ENCODE measurements around the gene FOXP4. TPM values are rescaled to one million over a fixed set of nuclear protein-coding genes. Genes with fewer than 3 reads are reported as not detected.
A peak's percentile ranks its signal among the peaks of the same experiment; 100 is the strongest.

FOXP4 gene
- total RNA-seq (ENCODE audit: low replicate concordance): 2.7 and 6.9 TPM in 2 replicates

- peak; percentile 96 for DNase-seq (ENCODE audit: low spot score)
- peak within 1 kb of the TSS; percentile 97 for H3K4me2 ChIP-seq
- H3K9me3 ChIP-seq (ENCODE audit: low read depth): no peaks in the 10 kb centered on the region
- peaks cover 14% of the 10 kb centered on the region for H3K36me3 Mint-ChIP-seq
- peaks cover 10% of the 10 kb centered on the region for H3K27me3 Mint-ChIP-seq (ENCODE audit: insufficient read depth, low read depth)
- peaks cover 89% of the 10 kb centered on the region for H3K27me3 ChIP-seq
- H3K4me1 Mint-ChIP-seq: peaks cover 54% of the 10 kb centered on the region
- H3K27ac ChIP-seq: no peak within 1 kb of the TSS
- H3K4me3 Mint-ChIP-seq: peak within 1 kb of the TSS; percentile 100
- H2AFZ ChIP-seq (replicated peaks): peak within 1 kb of the TSS; percentile 7
- H3K79me2 ChIP-seq (ENCODE audit: low read depth): peaks cover 42% of the 10 kb centered on the region
- H3K27ac Mint-ChIP-seq: peak within 1 kb of the TSS; percentile 97
- H4K20me1 ChIP-seq (ENCODE audit: low read depth): peaks cover 50% of the 10 kb centered on the region
- H3K9ac ChIP-seq: no peak within 1 kb of the TSS
- H3K4me1 ChIP-seq: peaks cover 40% of the 10 kb centered on the region
- H3K4me3 ChIP-seq: peak within 1 kb of the TSS; percentile 89
- TF ChIP-seq EZH2 (IDR thresholded peaks at IDR 0.05) (peak; percentile 49), CTCF (IDR thresholded peaks at IDR 0.05) (no peak)
- peaks cover 18% of the 10 kb centered on the region for H3F3A ChIP-seq (ENCODE audit: low read depth)
- no peaks in the 10 kb centered on the region for H3K36me3 ChIP-seq
- H3K9me3 Mint-ChIP-seq: no peaks in the 10 kb centered on the region
Measured at GRCh38 chr6:41545703-41546474, at the start of gene FOXP4. TSS of gene FOXP4 (plus strand) at chr6:41546381. CDS start at chr6:41565761, 19,380 bp downstream.

GRCh38 chr6:41497573-41497972 is 48.6 kb upstream of the FOXP4 start:
- H4K20me1 ChIP-seq (ENCODE audit: low read depth): peaks cover 15% of the 10 kb centered on the region
- no peak overlapping the region for H3K4me3 ChIP-seq
- Mint-ChIP-seq H3K4me1 (peaks cover 60% of the 10 kb centered on the region), H3K4me3 (no peak overlapping the region), H3K9me3 (no peaks in the 10 kb centered on the region), H3K27ac (no peak overlapping the region), H3K36me3 (no peaks in the 10 kb centered on the region), H3K27me3 (ENCODE audit: insufficient read depth, low read depth) (peaks cover 34% of the 10 kb centered on the region)
- peaks cover 92% of the 10 kb centered on the region for H3K27me3 ChIP-seq
- H3K27ac ChIP-seq: no peak overlapping the region
- TF ChIP-seq EZH2 (IDR thresholded peaks at IDR 0.05): no peak
- TF ChIP-seq CTCF (IDR thresholded peaks at IDR 0.05): no peak
- TF ChIP-seq EZH2phosphoT487 (IDR thresholded peaks at IDR 0.05): no peak
- no peak overlapping the region for H2AFZ ChIP-seq (replicated peaks)
- no peaks in the 10 kb centered on the region for H3K9me3 ChIP-seq (ENCODE audit: low read depth)
- H3K36me3 ChIP-seq: no peaks in the 10 kb centered on the region
- peaks cover 16% of the 10 kb centered on the region for H3F3A ChIP-seq (ENCODE audit: low read depth)
- DNase-seq (ENCODE audit: low spot score): no peak
- no peak overlapping the region for H3K4me2 ChIP-seq
- H3K79me2 ChIP-seq (ENCODE audit: low read depth): no peaks in the 10 kb centered on the region
- no peak overlapping the region for H3K9ac ChIP-seq
- peaks cover 17% of the 10 kb centered on the region for H3K4me1 ChIP-seq

GRCh38 chr6:41497994-41498393 is 48.2 kb upstream of the FOXP4 start:
- Histone ChIP-seq H3K27me3 (peaks cover 92% of the 10 kb centered on the region), H4K20me1 (ENCODE audit: low read depth) (peaks cover 15% of the 10 kb centered on the region), H3K9ac (no peak overlapping the region), H3K27ac (no peak overlapping the region), H3K4me3 (no peak overlapping the region), H3K36me3 (no peaks in the 10 kb centered on the region), H3F3A (ENCODE audit: low read depth) (peaks cover 20% of the 10 kb centered on the region), H3K4me2 (no peak overlapping the region), H3K79me2 (ENCODE audit: low read depth) (no peaks in the 10 kb centered on the region), H2AFZ (replicated peaks) (no peak overlapping the region), H3K9me3 (ENCODE audit: low read depth) (no peaks in the 10 kb centered on the region), H3K4me1 (peaks cover 19% of the 10 kb centered on the region)
- no peaks in the 10 kb centered on the region for H3K9me3 Mint-ChIP-seq
- H3K36me3 Mint-ChIP-seq: no peaks in the 10 kb centered on the region
- H3K4me1 Mint-ChIP-seq: peaks cover 60% of the 10 kb centered on the region
- no peak for TF ChIP-seq CTCF (IDR thresholded peaks at IDR 0.05)
- TF ChIP-seq EZH2phosphoT487 (IDR thresholded peaks at IDR 0.05): no peak
- H3K27me3 Mint-ChIP-seq (ENCODE audit: insufficient read depth, low read depth): peaks cover 30% of the 10 kb centered on the region
- H3K27ac Mint-ChIP-seq: no peak overlapping the region
- H3K4me3 Mint-ChIP-seq: no peak overlapping the region
- DNase-seq (ENCODE audit: low spot score): no peak

Data from neural progenitor cell (in vitro differentiated cells).